WTC11 (cell line): ENCODE measurements around the gene SOCS7. TPM values are rescaled to one million over a fixed set of nuclear protein-coding genes. Genes with fewer than 3 reads are reported as not detected.

Experiments used
- ATAC-seq: fragments of 200-7000 bp; cut with Tn5 transposase; 2 replicates; pipeline ENCODE4 v1.10.0; 2021; ENCODE audit warnings: mild to moderate bottlenecking, moderate library complexity
- CTCF ChIA-PET: fragments of 300-600 bp; sonication (Branson Sonifier 250); formaldehyde crosslinking; loops from one replicate; lab custom pipeline; 2021; ENCODE audit warnings: antibody characterized with exemption; lab: Charles Lee
- POLR2A ChIA-PET: fragments of 350-600 bp; sonication (Branson Sonifier 250); formaldehyde crosslinking; loops from one replicate; lab custom pipeline; 2021; ENCODE audit warnings: antibody characterized with exemption; lab: Charles Lee
- DNase-seq: peaks from one replicate; pipeline ENCODE4 v3.0.0; 2021; ENCODE audit warnings: low spot score
- H3K27ac Mint-ChIP-seq: 2 replicates; pipeline ENCODE4 v1.8.0; 2021; ENCODE audit warnings: mixed read lengths
- H3K27me3 Mint-ChIP-seq: 2 replicates; pipeline ENCODE4 v1.8.0; 2021; ENCODE audit warnings: low read depth, mild to moderate bottlenecking, moderate library complexity, mixed read lengths
- H3K36me3 Mint-ChIP-seq: 2 replicates; pipeline ENCODE4 v1.8.0; 2021; ENCODE audit warnings: mixed read lengths
- H3K4me1 Mint-ChIP-seq: 2 replicates; pipeline ENCODE4 v1.8.0; 2022; ENCODE audit warnings: mixed read lengths
- H3K4me3 Mint-ChIP-seq: 2 replicates; pipeline ENCODE4 v1.8.0; 2021; ENCODE audit warnings: mild to moderate bottlenecking, moderate library complexity, mixed read lengths
- H3K9me3 Mint-ChIP-seq: 2 replicates; pipeline ENCODE4 v1.8.0; 2021; ENCODE audit warnings: mixed read lengths
- AFF4 ChIP-seq: sonication (generic); formaldehyde crosslinking; IDR thresholded peaks from 2 replicates; pipeline ENCODE4 v1.8.1; 2023; ENCODE audit warnings: mild to moderate bottlenecking, missing genetic modification reagents, borderline replicate concordance
- ATF6 ChIP-seq: sonication (generic); formaldehyde crosslinking; IDR thresholded peaks from 2 replicates; pipeline ENCODE4 v1.8.1; 2023; ENCODE audit warnings: mild to moderate bottlenecking, missing genetic modification reagents
- ESRRA ChIP-seq: sonication (generic); formaldehyde crosslinking; IDR thresholded peaks from 2 replicates; pipeline ENCODE4 v1.8.1; 2022; ENCODE audit warnings: mild to moderate bottlenecking, missing genetic modification reagents, borderline replicate concordance
- IRF2 ChIP-seq: sonication (generic); formaldehyde crosslinking; IDR thresholded peaks from 2 replicates; pipeline ENCODE4 v1.8.0; 2022; ENCODE audit warnings: low read depth, missing genetic modification reagents, borderline replicate concordance
- KAT7 ChIP-seq: sonication (generic); formaldehyde crosslinking; IDR thresholded peaks from 2 replicates; pipeline ENCODE4 v1.8.1; 2023; ENCODE audit warnings: missing genetic modification reagents, mild to moderate bottlenecking, borderline replicate concordance
- MYBL2 ChIP-seq: sonication (generic); formaldehyde crosslinking; IDR thresholded peaks from 2 replicates; pipeline ENCODE4 v1.8.1; 2023; ENCODE audit warnings: mild to moderate bottlenecking, moderate library complexity, missing genetic modification reagents
- NFATC4 ChIP-seq: fragments of 250-450 bp; sonication (Bioruptor Pico); IDR thresholded peaks from 2 replicates; pipeline ENCODE4 v1.9.0; 2021; ENCODE audit warnings: mild to moderate bottlenecking
- NFE2L1 ChIP-seq: sonication (generic); formaldehyde crosslinking; IDR thresholded peaks from 2 replicates; pipeline ENCODE4 v1.8.1; 2023; ENCODE audit warnings: missing genetic modification reagents
- PRRX2 ChIP-seq: fragments of 250-450 bp; sonication (Bioruptor Pico); IDR thresholded peaks from 2 replicates; pipeline ENCODE4 v1.8.0; 2021; ENCODE audit warnings: mild to moderate bottlenecking
- TEAD4 ChIP-seq: sonication (generic); formaldehyde crosslinking; IDR thresholded peaks from 2 replicates; pipeline ENCODE4 v1.8.0; 2022; ENCODE audit warnings: mild to moderate bottlenecking, missing genetic modification reagents
- ZBTB21 ChIP-seq: sonication (generic); formaldehyde crosslinking; IDR thresholded peaks from 2 replicates; pipeline ENCODE4 v1.8.1; 2023; ENCODE audit warnings: mild to moderate bottlenecking, missing genetic modification reagents, borderline replicate concordance
- ZNF317 ChIP-seq: sonication (generic); formaldehyde crosslinking; IDR thresholded peaks from 2 replicates; pipeline ENCODE4 v1.8.1; 2023; ENCODE audit warnings: low read depth, mild to moderate bottlenecking, moderate library complexity, missing genetic modification reagents, borderline replicate concordance
- total RNA-seq: library from RNA; stranded (reverse); gene quantifications from 3 replicates; pipeline ENCODE4 v1.2.3, GENCODE V29; 2021
- TF ChIP-seq, protein P1 (sequence below): sonication (generic); formaldehyde crosslinking; IDR thresholded peaks from 2 replicates; pipeline ENCODE4 v1.8.1; 2023; ENCODE audit warnings: mild to moderate bottlenecking, missing genetic modification reagents
- TF ChIP-seq, protein P2 (sequence below): sonication (generic); formaldehyde crosslinking; IDR thresholded peaks from 2 replicates; pipeline ENCODE4 v1.8.0; 2022; ENCODE audit warnings: mild to moderate bottlenecking, missing genetic modification reagents
- TF ChIP-seq, protein P3 (sequence below): sonication (generic); formaldehyde crosslinking; IDR thresholded peaks from 2 replicates; pipeline ENCODE4 v1.8.1; 2022; ENCODE audit warnings: low read depth, missing genetic modification reagents, borderline replicate concordance
- TF ChIP-seq, protein P4 (sequence below): sonication (generic); formaldehyde crosslinking; IDR thresholded peaks from 2 replicates; pipeline ENCODE4 v1.8.0; 2023; ENCODE audit warnings: missing genetic modification reagents
- TF ChIP-seq, protein P5 (sequence below): sonication (generic); formaldehyde crosslinking; IDR thresholded peaks from 2 replicates; pipeline ENCODE4 v1.8.0; 2022; ENCODE audit warnings: mild to moderate bottlenecking, missing genetic modification reagents
- TF ChIP-seq, protein P6 (sequence below): sonication (generic); formaldehyde crosslinking; IDR thresholded peaks from 2 replicates; pipeline ENCODE4 v1.8.1; 2023; ENCODE audit warnings: mild to moderate bottlenecking, missing genetic modification reagents, moderate library complexity
- TF ChIP-seq, protein P7 (sequence below): fragments of 250-450 bp; sonication (Bioruptor Pico); IDR thresholded peaks from 2 replicates; pipeline ENCODE4 v2.1.2; 2022; ENCODE audit warnings: mild to moderate bottlenecking, moderate library complexity

The SOCS7 gene
- total RNA-seq, 1 experiment from 2014 or later = 33.6 TPM

GRCh38 chr17:38421171-38421841, 69.7 kb downstream of the SOCS7 start (continued):
- TF ChIP-seq NFATC4 (CRISPR knock-in tag) (no peak), PRRX2 (CRISPR knock-in tag) (no peak), ZNF317 (CRISPR knock-in tag) (no peak), AFF4 (CRISPR knock-in tag) (no peak)
- TF ChIP-seq, protein P1, sequence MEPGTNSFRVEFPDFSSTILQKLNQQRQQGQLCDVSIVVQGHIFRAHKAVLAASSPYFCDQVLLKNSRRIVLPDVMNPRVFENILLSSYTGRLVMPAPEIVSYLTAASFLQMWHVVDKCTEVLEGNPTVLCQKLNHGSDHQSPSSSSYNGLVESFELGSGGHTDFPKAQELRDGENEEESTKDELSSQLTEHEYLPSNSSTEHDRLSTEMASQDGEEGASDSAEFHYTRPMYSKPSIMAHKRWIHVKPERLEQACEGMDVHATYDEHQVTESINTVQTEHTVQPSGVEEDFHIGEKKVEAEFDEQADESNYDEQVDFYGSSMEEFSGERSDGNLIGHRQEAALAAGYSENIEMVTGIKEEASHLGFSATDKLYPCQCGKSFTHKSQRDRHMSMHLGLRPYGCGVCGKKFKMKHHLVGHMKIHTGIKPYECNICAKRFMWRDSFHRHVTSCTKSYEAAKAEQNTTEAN = no peak

DNA sequence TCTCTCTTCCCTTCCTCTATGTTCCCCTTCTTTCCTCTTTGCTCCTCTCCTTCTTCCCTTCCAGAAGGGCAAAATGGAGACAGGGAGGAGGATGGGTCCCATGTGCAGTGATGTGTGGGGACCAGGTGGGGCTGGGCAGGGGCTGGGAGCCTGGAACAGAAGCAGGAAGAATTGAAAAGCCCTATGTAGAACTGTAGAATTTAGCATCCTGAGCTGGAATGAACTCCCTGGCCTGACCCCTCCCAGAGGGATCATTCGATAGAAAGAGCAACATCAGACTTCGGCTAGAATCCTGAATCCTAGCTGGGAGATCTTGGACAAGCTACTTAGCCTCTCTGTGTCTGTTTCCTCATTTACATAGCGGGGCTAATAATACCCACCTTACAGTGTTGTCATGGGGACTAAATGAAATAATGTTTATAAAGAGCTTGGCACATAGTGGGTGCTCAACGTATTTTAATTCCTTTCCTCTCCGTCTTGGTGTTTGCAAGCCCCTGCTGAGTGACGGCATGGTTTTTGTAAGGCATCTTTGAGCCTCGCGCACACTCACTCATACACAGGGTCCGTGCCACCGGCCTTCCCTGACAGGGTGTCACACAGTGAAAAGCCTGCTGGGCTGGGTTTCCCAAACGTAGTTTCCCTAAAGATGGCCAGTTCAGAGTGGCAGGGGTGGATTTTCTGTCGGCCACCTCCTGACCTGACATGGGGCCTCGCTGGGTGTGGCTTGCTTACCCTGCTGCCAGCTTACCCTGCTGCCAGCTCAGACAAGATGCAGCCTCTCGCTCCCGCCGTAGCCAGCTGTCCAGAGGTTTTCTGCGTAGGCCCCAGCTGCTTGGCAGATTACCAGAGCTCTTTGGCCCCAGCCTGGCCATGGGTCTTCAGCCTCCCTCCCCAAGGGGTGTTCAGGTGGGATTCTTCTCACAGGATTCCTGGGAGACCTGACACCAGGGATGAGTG, 70.5 kb downstream of the SOCS7 start:
- ChIA-PET CTCF (interaction anchor here (0.8 to 6.2 kb wide), 11 partner anchors 12 to 245 kb away, joined by 3 to 70 read pairs (median 6); no protein-coding TSS in a partner anchor), POLR2A (interaction anchor here (0.7 to 1.3 kb wide), 4 partner anchors 29 to 136 kb away, joined by 3 to 6 read pairs (median 4); no protein-coding TSS in a partner anchor)
- H3K4me1 Mint-ChIP-seq = peaks cover 65% of the 10 kb centered on the region
- no peaks in the 10 kb centered on the region for H3K36me3 Mint-ChIP-seq
- H3K4me3 Mint-ChIP-seq = no peak overlapping the region
- H3K27ac Mint-ChIP-seq = no peak overlapping the region
- DNase-seq = no peak
- H3K27me3 Mint-ChIP-seq = peaks cover 40% of the 10 kb centered on the region
- H3K9me3 Mint-ChIP-seq = no peaks in the 10 kb centered on the region
- TF ChIP-seq NFE2L1 (CRISPR knock-in tag) (no peak), ATF6 (CRISPR knock-in tag) (no peak), KAT7 (no peak), ZBTB21 (no peak), MYBL2 (CRISPR knock-in tag) (no peak), TEAD4 (CRISPR knock-in tag) (no peak), IRF2 (no peak), ESRRA (no peak)
- TF ChIP-seq, protein P2, sequence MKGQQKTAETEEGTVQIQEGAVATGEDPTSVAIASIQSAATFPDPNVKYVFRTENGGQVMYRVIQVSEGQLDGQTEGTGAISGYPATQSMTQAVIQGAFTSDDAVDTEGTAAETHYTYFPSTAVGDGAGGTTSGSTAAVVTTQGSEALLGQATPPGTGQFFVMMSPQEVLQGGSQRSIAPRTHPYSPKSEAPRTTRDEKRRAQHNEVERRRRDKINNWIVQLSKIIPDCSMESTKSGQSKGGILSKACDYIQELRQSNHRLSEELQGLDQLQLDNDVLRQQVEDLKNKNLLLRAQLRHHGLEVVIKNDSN (CRISPR knock-in tag) = no peak
- TF ChIP-seq, protein P3, sequence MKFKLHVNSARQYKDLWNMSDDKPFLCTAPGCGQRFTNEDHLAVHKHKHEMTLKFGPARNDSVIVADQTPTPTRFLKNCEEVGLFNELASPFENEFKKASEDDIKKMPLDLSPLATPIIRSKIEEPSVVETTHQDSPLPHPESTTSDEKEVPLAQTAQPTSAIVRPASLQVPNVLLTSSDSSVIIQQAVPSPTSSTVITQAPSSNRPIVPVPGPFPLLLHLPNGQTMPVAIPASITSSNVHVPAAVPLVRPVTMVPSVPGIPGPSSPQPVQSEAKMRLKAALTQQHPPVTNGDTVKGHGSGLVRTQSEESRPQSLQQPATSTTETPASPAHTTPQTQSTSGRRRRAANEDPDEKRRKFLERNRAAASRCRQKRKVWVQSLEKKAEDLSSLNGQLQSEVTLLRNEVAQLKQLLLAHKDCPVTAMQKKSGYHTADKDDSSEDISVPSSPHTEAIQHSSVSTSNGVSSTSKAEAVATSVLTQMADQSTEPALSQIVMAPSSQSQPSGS (CRISPR knock-in tag) = no peak
- TF ChIP-seq, protein P4, sequence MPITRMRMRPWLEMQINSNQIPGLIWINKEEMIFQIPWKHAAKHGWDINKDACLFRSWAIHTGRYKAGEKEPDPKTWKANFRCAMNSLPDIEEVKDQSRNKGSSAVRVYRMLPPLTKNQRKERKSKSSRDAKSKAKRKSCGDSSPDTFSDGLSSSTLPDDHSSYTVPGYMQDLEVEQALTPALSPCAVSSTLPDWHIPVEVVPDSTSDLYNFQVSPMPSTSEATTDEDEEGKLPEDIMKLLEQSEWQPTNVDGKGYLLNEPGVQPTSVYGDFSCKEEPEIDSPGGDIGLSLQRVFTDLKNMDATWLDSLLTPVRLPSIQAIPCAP (CRISPR knock-in tag) = no peak
- TF ChIP-seq, protein P5, sequence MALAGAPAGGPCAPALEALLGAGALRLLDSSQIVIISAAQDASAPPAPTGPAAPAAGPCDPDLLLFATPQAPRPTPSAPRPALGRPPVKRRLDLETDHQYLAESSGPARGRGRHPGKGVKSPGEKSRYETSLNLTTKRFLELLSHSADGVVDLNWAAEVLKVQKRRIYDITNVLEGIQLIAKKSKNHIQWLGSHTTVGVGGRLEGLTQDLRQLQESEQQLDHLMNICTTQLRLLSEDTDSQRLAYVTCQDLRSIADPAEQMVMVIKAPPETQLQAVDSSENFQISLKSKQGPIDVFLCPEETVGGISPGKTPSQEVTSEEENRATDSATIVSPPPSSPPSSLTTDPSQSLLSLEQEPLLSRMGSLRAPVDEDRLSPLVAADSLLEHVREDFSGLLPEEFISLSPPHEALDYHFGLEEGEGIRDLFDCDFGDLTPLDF (CRISPR knock-in tag) = no peak
- TF ChIP-seq, protein P6, sequence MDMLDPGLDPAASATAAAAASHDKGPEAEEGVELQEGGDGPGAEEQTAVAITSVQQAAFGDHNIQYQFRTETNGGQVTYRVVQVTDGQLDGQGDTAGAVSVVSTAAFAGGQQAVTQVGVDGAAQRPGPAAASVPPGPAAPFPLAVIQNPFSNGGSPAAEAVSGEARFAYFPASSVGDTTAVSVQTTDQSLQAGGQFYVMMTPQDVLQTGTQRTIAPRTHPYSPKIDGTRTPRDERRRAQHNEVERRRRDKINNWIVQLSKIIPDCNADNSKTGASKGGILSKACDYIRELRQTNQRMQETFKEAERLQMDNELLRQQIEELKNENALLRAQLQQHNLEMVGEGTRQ (CRISPR knock-in tag) = no peak
- TF ChIP-seq, protein P7, sequence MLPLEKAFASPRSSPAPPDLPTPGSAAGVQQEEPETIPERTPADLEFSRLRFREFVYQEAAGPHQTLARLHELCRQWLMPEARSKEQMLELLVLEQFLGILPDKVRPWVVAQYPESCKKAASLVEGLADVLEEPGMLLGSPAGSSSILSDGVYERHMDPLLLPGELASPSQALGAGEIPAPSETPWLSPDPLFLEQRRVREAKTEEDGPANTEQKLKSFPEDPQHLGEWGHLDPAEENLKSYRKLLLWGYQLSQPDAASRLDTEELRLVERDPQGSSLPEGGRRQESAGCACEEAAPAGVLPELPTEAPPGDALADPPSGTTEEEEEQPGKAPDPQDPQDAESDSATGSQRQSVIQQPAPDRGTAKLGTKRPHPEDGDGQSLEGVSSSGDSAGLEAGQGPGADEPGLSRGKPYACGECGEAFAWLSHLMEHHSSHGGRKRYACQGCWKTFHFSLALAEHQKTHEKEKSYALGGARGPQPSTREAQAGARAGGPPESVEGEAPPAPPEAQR (CRISPR knock-in tag) = no peak
- TF ChIP-seq, all 79 proteins: peak for 0
- no peak for ATAC-seq
